T-helper 17 cell (primary cell): ENCODE results near the gene RFTN1. TPM values are rescaled to one million over a fixed set of nuclear protein-coding genes. Genes with fewer than 3 reads are reported as not detected.
A peak's percentile ranks its signal among the peaks of the same experiment; 100 is the strongest.

Source experiments
- ATAC-seq: fragments of 150-1000 bp; cut with Tn5 transposase; 2 replicates; pipeline ENCODE4 v1.10.0; 2021; ENCODE audit warnings: mild to moderate bottlenecking, moderate library complexity
- DNase-seq, 3 donors: peaks; one replicate each; pipeline versions ENCODE4 v3.0.0 to v3.0.0-alpha.2; 2020 to 2021
- H3K9me3 ChIP-seq: one replicate; pipeline ENCODE4 v1.7.0; 2013; ENCODE audit warnings: low read length, mild to moderate bottlenecking; ENCODE audit not compliant: control insufficient read depth, poor library complexity, severe bottlenecking
- H3K27ac Mint-ChIP-seq: one replicate; pipeline ENCODE4 v1.8.0; 2022; ENCODE audit warnings: mild to moderate bottlenecking, moderate library complexity, mixed read lengths
- H3K27me3 Mint-ChIP-seq: one replicate; pipeline ENCODE4 v1.8.0; 2022; ENCODE audit warnings: mixed read lengths
- H3K36me3 Mint-ChIP-seq: one replicate; pipeline ENCODE4 v1.8.0; 2022; ENCODE audit warnings: low read depth, mixed read lengths
- H3K4me1 Mint-ChIP-seq: one replicate; pipeline ENCODE4 v1.8.0; 2022; ENCODE audit warnings: mild to moderate bottlenecking, mixed read lengths
- H3K4me3 Mint-ChIP-seq: one replicate; pipeline ENCODE4 v1.8.0; 2022; ENCODE audit warnings: mild to moderate bottlenecking, moderate library complexity, mixed read lengths
- total RNA-seq, 4 donors: library from RNA in 2 of 4; stranded (reverse) in 2 of 4; gene quantifications; one replicate each; pipeline ENCODE4 v1.2.3 and lab custom pipeline; 2022 to 2026

RFTN1 gene
- total RNA-seq, 2 donors from 2014 or later: 51.8 to 55.8 TPM

DNA sequence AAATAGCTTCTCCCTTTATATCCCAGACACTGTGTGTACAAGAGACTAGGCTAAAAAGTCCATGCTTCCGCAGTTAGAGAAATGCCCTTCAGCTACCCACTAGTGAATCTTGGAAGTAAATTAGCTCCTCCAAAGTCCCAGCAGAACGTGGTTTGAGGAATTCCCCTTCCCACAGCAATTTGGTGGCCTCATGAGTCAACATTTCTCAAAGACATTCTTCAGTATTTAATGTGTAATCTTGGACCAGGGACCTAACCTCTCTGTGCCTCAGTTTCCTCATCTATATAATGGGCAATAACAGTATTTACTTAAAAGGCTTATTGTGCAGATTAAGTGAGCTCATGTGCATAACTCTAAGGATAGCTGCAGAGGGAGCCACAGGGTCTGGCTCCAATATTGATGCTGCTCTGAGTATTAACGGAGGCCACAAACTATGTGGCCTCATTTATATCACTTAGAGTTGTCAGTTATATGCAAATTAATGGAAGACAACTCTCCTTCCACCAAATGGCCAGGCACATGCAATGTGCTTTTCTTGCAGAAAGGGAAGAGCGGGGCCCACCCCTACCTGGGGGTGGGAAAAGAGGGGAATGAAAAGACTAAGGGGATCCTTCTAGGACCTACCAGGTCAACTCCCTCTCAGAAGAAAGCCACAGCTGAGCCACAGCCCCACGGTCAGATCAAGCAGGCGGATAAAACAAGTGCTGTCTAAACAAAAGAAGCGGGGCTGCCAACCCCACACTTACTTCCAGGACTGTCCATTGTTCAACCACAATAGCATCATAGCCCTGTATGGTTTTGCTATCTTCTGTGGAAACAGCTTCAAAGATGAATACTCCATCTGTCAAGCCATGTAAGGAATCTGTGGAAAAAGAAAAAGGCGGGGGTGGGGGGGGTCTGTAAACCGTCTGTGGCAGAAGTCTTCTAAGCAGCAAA, 156.0 kb downstream of the RFTN1 start:
- DNase-seq: no peak
- Mint-ChIP-seq H3K4me1 (peaks cover 24% of the 10 kb centered on the region), H3K4me3 (no peak overlapping the region), H3K27ac (peak overlapping the region; percentile 63), H3K36me3 (peaks cover 13% of the 10 kb centered on the region), H3K27me3 (no peaks in the 10 kb centered on the region)
- H3K9me3 ChIP-seq: no peaks in the 10 kb centered on the region
- no peak for ATAC-seq

DNA sequence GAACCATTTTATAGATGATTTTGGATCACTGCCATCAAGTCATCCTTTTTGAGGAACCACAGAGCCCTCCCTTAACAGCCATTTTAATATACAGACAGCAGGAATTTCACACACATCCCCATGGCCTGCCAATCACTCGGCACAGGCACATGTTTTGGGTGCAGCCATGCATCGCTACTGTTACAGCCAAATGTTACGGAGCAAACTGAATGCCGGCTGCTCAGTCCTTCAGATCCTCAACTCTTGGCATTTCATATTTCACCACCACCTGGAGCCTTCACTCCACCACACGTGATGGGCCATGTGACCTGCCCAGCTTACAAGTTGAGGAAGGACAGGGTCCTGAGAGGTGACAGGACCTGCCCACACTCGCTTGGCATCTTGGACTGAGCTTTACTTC, 157.7 kb downstream of the RFTN1 start:
- Mint-ChIP-seq H3K4me3 (no peak overlapping the region), H3K27ac (peak overlapping the region; percentile 27), H3K4me1 (peaks cover 22% of the 10 kb centered on the region), H3K36me3 (peaks cover 8% of the 10 kb centered on the region), H3K27me3 (no peaks in the 10 kb centered on the region)
- ATAC-seq (no peak), DNase-seq (no peak)
- no peaks in the 10 kb centered on the region for H3K9me3 ChIP-seq

DNA sequence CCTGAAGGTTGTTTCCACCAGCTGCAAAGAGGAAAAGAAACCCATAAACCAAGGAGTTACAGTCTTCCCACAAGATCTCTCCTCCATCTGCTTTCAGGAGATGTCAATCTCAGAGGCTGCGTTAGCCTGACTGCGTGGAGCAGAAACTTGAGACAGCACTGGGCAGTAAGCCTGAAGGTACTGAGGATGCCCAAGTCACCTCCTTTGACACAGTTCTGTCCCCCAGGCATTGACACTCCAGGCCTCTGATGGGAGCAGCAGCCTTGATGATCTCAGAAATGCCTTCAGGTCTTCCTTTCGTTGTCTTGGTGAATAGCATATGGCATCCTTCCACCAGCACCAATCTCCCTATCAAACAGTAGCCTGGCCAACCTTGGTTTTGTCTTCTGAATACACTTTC, 159.2 kb downstream of the RFTN1 start:
- Mint-ChIP-seq H3K4me3 (no peak overlapping the region), H3K36me3 (peaks cover 8% of the 10 kb centered on the region), H3K4me1 (peaks cover 24% of the 10 kb centered on the region), H3K27ac (peak overlapping the region; percentile 0), H3K27me3 (no peaks in the 10 kb centered on the region)
- DNase-seq (no peak), ATAC-seq (no peak)
- H3K9me3 ChIP-seq: no peaks in the 10 kb centered on the region

DNA sequence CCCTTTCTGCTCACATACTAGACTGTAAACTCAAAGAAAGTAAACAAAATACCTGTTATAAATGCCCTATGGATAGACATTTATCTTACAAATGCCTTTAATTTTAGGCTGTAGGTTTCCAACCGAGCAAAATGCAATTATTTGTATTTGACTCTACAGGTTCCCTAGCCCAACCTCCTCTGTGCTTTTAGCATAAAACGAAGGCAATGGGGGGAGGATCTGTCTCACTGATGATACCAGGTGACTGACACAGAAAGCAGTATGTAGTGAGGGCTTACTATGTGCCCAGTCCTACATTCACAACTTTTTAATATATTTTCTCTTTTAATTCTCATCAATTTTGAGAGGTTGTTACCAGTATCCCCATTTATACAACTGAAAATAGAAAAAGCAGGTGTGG, 161.1 kb downstream of the RFTN1 start:
- Mint-ChIP-seq H3K36me3 (peaks cover 12% of the 10 kb centered on the region), H3K27me3 (no peaks in the 10 kb centered on the region), H3K4me3 (no peak overlapping the region), H3K4me1 (peaks cover 29% of the 10 kb centered on the region), H3K27ac (no peak overlapping the region)
- ATAC-seq (no peak), DNase-seq (no peak)
- no peaks in the 10 kb centered on the region for H3K9me3 ChIP-seq

DNA sequence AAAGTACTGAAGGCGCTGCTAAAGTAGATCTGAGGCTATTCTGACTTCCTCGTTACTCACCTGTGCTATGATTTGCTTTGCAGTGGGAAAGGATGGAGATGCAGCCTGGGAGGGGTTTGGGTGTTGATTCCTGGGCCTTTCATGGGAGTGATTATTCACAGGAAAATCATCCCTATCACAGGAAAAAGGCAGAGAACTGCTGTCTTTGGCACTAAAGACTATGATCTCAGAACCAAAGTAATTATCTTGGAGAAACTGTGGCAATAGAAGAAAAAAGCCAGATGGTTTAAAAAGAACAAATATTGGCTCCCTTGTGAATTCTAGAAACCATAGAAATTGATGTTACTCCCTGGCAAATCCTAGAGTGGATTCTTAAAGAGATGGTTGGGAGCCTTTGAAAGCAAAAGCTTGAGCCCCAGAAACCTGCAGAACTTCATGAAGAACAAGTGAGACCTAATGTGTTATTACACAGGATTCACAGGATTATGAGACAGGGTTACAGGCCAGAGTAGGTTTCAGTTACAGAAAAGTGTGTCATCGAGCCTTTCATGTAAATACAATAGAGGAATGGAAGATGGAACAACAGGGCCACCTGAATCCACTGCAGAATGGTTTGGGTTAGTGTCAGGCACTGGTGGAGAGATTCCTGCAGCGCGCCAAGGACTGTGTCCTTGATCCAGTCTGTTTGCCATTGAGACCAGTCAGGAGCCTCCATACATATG, 162.7 kb downstream of the RFTN1 start:
- H3K4me3 Mint-ChIP-seq: no peak overlapping the region
- peaks cover 34% of the 10 kb centered on the region for H3K4me1 Mint-ChIP-seq
- ATAC-seq: no peak
- peak overlapping the region; percentile 80 for H3K27ac Mint-ChIP-seq
- no peaks in the 10 kb centered on the region for H3K27me3 Mint-ChIP-seq
- H3K9me3 ChIP-seq: no peaks in the 10 kb centered on the region
- DNase-seq: no peak
- H3K36me3 Mint-ChIP-seq: peaks cover 16% of the 10 kb centered on the region

DNA sequence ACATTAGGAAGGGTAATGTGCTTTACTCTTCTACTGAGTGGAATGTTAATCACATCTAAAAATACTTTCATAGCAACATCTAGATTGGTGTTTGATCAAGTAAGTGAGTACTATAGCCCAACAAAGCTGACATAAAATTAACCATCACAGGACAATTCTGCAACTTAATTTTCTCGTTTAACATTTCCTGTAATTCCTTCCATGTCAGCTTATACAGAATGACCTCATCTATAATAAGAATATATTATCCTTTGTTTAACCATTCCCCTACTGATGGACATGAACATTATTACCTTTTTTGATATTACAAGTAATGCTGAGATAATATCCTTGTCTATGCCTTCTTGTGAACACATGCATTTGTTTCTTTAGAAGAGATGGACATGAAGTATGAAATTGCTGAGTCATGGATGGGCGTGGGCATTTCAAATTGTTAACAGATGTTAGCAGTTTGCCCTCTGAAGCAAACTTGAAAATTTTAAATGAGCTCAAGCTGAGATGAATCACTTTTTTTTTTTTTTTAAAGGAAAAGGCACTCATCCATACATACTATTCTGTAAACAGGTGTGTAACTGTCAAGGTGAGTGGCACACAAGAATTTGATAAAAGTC, 163.4 kb downstream of the RFTN1 start:
- no peak overlapping the region for H3K4me3 Mint-ChIP-seq
- peaks cover 37% of the 10 kb centered on the region for H3K4me1 Mint-ChIP-seq
- H3K36me3 Mint-ChIP-seq: peaks cover 18% of the 10 kb centered on the region
- ATAC-seq: no peak
- DNase-seq: no peak
- H3K9me3 ChIP-seq: no peaks in the 10 kb centered on the region
- no peaks in the 10 kb centered on the region for H3K27me3 Mint-ChIP-seq
- H3K27ac Mint-ChIP-seq: peak overlapping the region; percentile 80

DNA sequence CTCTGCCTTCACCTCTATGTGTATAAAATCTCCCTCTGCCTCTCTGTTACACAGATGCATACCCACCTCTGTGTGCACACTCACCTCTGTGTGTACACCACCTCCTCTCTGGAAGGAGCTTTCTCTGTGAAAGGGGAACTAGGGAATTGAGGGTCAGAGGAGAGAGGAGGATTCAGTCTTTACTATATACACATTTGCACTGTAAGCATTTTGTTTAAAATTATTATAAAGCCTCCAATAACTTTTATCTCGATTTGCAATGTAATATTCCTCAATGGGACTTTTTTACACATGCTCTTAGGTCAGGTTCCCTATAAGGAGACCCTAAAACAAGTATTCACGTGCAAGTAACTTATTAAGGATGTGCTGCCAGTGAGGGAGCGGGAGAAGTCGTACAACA, 166.0 kb downstream of the RFTN1 start:
- Mint-ChIP-seq H3K27me3 (no peaks in the 10 kb centered on the region), H3K36me3 (peaks cover 13% of the 10 kb centered on the region), H3K27ac (peak overlapping the region; percentile 80), H3K4me1 (peaks cover 42% of the 10 kb centered on the region), H3K4me3 (no peak overlapping the region)
- DNase-seq: no peak
- no peaks in the 10 kb centered on the region for H3K9me3 ChIP-seq
- ATAC-seq: no peak

DNA sequence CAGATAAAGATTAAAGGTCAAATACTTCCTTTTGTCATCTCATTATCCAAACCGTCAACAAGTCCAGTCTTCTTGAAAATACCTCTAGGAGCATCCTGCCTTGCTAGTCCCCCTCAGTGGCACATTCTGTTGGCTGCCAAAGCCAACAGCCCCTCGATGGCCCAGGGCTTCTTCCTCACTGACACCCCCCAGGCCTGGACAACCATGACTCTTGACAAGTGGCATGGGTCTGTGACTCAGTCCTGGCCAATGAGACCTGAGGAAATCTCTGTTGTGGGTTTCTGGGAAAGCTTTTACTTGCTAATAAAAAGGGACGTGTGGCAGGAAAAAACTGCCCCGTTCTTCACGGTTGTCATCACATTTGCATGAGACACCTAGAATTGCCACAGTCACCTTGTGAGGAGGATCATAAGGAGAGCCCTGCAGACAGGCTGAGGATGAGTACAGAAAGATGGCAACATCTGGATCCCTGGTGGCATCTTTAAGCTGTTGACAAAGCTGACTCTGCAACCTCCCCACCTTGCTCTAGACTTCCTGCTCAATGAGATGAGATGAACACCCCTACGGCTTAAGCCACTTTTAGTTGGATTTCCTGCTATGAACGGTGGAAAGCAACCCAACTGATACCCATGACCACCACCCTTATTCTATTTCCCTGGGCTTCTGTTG, 167.0 kb downstream of the RFTN1 start:
- H3K4me1 Mint-ChIP-seq: peaks cover 42% of the 10 kb centered on the region
- H3K4me3 Mint-ChIP-seq: no peak overlapping the region
- H3K36me3 Mint-ChIP-seq: peaks cover 13% of the 10 kb centered on the region
- DNase-seq (no peak), ATAC-seq (no peak)
- H3K27me3 Mint-ChIP-seq: no peaks in the 10 kb centered on the region
- H3K9me3 ChIP-seq: no peaks in the 10 kb centered on the region
- H3K27ac Mint-ChIP-seq: peak overlapping the region; percentile 1

DNA sequence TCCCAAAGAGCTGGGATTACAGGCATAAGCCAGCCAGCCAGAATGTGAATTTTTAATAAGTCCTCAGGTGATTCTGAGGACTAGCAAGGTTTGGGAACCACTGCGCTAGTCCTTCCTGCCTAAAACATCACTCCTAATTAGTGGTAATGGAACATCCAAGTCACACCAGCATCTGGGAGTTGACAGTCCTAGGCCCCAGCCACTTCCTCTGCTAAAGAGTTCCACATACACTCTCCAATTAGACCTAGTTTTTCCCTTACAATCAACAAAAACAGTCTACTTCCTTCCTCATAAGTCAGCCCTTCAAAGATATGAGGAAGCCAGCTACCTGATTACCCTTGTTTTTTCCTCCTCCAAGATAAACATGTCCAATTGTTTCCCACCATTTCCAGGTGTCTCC, 170.4 kb downstream of the RFTN1 start:
- Mint-ChIP-seq H3K27ac (peak overlapping the region; percentile 32), H3K4me1 (peaks cover 43% of the 10 kb centered on the region), H3K36me3 (peaks cover 10% of the 10 kb centered on the region), H3K27me3 (no peaks in the 10 kb centered on the region), H3K4me3 (no peak overlapping the region)
- ATAC-seq (no peak), DNase-seq (no peak)
- H3K9me3 ChIP-seq: no peaks in the 10 kb centered on the region

DNA sequence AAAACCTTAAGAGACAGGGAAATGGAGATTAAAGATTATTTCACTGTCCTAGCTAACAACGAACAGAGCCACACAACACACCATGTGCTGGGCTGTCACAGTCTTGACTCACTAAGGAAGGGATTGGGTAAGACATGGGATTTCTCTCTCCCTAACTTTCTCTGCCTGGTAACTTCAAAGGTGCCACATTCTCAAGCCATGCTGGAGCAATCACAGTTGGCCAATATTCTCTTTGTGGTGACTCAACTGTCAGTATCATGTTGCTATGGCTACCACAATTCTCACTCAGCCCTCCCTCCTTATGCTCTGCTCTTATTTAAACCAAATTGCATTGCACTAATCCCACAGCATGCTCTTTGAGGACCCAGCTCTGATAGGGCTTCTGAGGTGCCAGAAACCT, 174.5 kb downstream of the RFTN1 start:
- DNase-seq (no peak), ATAC-seq (peak; percentile 71)
- H3K27me3 Mint-ChIP-seq: no peaks in the 10 kb centered on the region
- peaks cover 42% of the 10 kb centered on the region for H3K4me1 Mint-ChIP-seq
- peaks cover 3% of the 10 kb centered on the region for H3K36me3 Mint-ChIP-seq
- H3K4me3 Mint-ChIP-seq: peak overlapping the region; percentile 68
- H3K27ac Mint-ChIP-seq: peak overlapping the region; percentile 94
- H3K9me3 ChIP-seq: no peaks in the 10 kb centered on the region

DNA sequence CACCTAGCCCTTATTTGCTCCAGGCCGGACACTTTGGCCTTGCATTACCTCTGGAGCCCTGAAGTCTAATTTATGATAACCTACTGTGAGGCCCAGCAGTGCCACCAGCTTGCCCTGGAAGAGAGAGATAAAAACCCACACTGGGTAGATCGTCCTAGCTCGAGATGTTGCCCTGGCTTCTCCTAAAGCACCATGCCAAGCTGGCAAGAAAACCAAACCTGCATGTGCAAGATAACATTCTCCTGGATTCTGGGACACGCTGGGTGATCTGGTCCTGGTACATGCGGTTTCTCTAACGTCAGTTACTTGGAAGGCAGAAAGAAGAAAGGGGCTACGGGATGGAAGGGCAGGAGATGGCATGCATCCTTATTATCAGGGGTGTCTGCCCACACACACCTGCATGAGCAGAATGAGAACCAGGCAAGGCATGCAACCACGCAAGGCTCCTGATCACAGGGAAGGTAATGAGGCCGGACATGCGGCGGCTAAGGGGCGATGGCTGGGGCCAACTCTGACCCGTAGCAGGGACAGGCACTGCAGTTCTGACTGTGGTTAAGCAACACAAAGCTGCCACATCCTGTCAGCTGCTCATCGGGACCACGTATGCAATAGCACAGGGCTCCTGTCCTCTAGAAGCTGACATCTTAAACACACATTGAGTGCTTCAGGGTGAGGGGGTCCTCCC, 175.5 kb downstream of the RFTN1 start:
- peak overlapping the region; percentile 94 for H3K27ac Mint-ChIP-seq
- peaks cover 32% of the 10 kb centered on the region for H3K4me1 Mint-ChIP-seq
- no peaks in the 10 kb centered on the region for H3K9me3 ChIP-seq
- no peaks in the 10 kb centered on the region for H3K27me3 Mint-ChIP-seq
- ATAC-seq: peak; percentile 86
- peak overlapping the region; percentile 68 for H3K4me3 Mint-ChIP-seq
- peak in 1 of 3 donors; percentile 18 for DNase-seq
- peaks cover 3% of the 10 kb centered on the region for H3K36me3 Mint-ChIP-seq

DNA sequence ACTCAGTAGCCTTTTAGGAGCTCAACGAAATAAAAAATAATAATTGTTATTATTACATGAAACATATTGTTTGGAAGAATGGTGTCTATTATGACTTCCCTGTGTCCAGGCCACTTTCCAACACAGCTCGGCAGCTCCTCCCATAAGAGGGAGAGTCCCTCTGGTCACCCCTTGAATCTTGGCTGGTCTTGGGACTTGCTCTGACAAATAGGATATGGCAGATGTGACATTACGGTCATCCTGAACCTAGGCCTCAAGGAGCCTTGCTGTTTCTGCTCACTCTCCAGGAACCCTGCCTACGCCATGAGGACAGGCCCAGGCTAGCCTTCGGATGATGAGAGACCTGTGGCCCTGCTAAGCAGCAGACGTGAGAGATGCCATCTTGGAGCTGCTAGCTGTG, 176.7 kb downstream of the RFTN1 start:
- Mint-ChIP-seq H3K4me3 (no peak overlapping the region), H3K4me1 (peaks cover 31% of the 10 kb centered on the region), H3K27me3 (no peaks in the 10 kb centered on the region), H3K27ac (peak overlapping the region; percentile 94), H3K36me3 (peaks cover 5% of the 10 kb centered on the region)
- ATAC-seq (no peak), DNase-seq (no peak)
- H3K9me3 ChIP-seq: no peaks in the 10 kb centered on the region
